Transverse colon (tissue), 3 donors: ENCODE measurements around the gene L3MBTL4.

Experiments used
- POLR2A ChIP-seq: fragments of 450-650 bp; IDR thresholded peaks from one replicate; pipeline ENCODE4 v1.6.1; 2016; ENCODE audit warnings: antibody characterized with exemption, mild to moderate bottlenecking, moderate library complexity
- TF ChIP-seq, protein P1 (sequence below), 5 experiments: fragments of 200-600 bp in 3 of 5; fragments of 450-650 bp in 2 of 5; sonication (generic) in 3 of 5; IDR thresholded peaks; 1 replicate in 2 of 5; 2 replicates in 3 of 5; pipeline ENCODE4 v1.5.1; 2016 to 2017; ENCODE audit warnings: antibody characterized with exemption in 5 of 5, inconsistent platforms in 3 of 5, mild to moderate bottlenecking in 2 of 5, moderate library complexity in 1 of 5

DNA sequence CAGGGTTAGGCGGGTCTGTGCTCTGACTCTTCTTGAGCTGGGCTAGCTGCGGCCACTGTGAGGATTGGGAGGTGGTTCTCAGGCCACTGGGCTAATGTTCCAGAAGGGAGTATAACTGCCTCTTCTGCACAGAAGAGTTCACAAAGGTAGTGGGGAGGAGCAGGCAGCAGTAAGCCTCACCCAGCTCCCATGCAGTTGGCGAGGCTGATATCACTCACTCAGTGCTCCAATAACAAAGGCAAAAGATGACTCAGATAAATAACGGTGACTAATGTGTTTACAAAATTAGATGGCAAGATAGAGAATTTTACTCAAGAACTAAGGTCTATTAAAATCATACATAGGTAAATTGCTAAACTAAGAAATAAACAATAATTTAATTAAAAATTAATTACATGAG lies 345.2 kb downstream of the L3MBTL4 start:
- no peak for TF ChIP-seq POLR2A
- TF ChIP-seq, protein P1, sequence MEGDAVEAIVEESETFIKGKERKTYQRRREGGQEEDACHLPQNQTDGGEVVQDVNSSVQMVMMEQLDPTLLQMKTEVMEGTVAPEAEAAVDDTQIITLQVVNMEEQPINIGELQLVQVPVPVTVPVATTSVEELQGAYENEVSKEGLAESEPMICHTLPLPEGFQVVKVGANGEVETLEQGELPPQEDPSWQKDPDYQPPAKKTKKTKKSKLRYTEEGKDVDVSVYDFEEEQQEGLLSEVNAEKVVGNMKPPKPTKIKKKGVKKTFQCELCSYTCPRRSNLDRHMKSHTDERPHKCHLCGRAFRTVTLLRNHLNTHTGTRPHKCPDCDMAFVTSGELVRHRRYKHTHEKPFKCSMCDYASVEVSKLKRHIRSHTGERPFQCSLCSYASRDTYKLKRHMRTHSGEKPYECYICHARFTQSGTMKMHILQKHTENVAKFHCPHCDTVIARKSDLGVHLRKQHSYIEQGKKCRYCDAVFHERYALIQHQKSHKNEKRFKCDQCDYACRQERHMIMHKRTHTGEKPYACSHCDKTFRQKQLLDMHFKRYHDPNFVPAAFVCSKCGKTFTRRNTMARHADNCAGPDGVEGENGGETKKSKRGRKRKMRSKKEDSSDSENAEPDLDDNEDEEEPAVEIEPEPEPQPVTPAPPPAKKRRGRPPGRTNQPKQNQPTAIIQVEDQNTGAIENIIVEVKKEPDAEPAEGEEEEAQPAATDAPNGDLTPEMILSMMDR (IDR thresholded peaks at IDR 0.05): no peak
